GM12891 (cell line): ENCODE results near the gene CD84.

ENCODE experiments used
- POLR2A ChIP-seq: IDR thresholded peaks from 2 replicates; pipeline ENCODE4 v1.6.1; 2011; ENCODE audit warnings: low read depth, low read length, control low read depth
- POLR2AphosphoS5 ChIP-seq: IDR thresholded peaks from 2 replicates; pipeline ENCODE4 v1.6.1; 2011; ENCODE audit warnings: low read depth, low read length, control low read depth

DNA sequence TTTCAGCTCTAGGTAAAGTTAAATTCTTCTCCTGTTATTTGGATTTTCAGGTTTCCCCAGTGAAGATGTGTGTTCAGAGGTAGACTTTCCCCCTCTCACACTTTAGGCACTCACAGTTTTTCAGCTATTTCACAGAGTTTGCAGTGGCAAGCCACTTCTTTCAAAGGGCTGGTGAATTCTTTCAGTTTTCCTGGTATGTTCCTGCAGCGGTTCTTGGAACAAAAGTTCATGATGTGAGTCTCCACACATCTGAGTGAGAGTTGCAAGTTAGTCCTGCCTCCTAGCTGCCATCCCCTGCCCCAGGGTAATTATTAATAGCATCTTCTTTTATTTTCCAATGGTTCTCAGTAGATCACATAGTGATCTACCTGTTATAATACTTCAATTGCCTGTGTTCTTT lies 27.3 kb upstream of the CD84 start:
- TF ChIP-seq POLR2A = no peak
- TF ChIP-seq POLR2AphosphoS5 = no peak
